AG08396 (cell line): ENCODE measurements around the gene PLPP7.
"Not testable (repeated sequence)": the region's sequence is repeated elsewhere in the genome, so short reads cannot be mapped to it uniquely, and the experiment has no call there.

Experiments
- DNase-seq: peaks from one replicate; pipeline ENCODE4 v3.0.0; 2012; ENCODE audit warnings: low spot score, mixed read lengths

PLPP7 gene

DNA sequence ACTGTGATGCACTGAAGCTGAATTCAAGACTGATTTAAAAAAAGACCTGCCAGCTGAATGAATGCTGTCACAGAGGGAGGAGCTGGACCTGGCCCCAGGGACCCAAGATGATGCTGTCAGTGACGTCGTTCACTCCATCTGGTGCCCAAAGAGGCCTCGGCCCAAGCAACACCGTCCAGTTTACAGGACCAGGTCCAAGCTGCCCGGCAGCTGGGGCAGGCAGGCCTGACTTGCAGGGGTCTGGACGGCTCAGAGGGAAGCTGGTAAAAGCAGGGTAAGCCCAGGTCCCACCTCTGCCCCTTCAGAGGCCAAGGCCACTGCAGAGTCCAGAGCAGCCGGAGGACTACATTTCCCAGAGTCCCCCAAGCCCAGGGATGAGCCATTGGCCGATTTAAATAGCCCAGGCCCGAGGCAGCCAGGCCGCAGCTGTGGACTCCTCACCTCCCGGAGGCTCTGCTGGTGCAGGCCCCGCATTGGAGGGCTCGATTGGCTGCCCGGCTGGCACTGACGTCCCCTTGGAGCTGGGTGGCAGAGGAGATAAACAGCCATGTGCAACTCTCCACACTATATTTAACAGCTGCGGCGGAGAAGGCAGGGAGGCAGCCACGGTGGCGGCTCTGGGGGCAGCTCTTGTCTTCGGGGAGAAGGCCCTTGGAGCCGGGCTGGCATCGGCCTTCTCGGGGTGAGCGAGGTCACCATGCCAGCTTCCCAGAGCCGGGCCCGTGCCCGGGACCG, at the start of gene PLPP7:
Gene PLPP7 (plus strand): TSS at position 423 of the 735 bp plus-strand sequence. CDS start 275 bp downstream, at position 698.
- DNase-seq, result peak; percentile 91

DNA sequence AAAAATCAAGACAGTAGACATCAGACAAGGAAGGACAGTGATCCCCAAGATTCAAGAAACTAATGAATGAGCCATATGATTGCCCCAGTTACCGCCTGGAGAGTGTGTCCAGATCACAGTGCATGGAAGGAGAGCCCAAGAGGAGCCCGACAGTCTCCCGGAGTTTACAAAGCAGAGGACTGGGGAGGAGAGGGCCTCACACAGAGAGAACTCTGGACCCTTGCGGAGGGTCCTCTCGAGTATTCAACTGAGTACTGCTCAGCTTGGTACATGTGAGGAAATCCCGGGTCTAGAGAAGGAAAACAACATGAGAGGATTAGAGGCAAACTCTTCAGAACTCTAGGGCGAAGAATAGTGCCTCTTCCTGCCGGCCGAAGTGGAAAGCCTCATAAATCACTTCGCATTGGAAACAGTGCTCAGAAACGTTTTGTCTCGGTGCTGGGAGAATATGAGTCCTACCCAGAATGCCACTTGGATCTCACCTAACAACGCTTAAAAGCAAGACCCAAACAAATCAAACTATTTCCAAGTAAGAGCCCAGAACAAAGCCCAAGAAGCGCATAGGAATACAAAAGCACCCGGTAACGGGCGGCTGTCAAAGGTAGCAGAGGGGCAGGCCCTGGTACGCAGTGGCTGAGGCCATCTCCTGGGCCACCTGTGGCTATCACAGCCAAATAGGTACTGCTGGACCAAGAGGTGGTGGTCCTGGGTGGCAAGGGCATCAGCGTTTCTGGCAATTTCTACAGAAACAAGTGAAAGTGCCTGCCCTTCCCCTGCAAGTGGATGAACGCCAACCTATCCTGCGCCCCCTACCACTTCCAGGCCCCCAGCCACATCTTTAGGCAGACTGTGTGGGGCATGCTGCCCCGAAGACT, 49.2 kb upstream of the PLPP7 start:
- DNase-seq, result no peak

DNA sequence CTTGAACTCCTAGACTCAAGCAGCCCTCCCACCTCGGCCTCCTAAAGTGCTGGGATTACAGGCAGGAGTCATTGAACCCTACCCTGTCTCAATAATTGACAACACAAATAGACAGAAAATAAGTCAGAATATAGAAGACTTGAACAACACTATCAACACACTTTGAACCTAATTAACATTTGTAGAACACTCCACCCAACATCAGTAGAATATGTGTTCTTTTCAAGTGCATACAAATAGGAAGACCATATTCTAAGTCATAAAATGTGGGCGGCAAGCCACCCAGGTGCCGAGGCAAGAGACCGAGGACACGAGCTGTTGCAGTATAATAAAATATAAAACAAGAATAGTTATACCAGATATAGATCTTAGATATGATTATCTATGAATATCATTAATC, 45.2 kb upstream of the PLPP7 start:
- DNase-seq, result not testable (repeated sequence)

DNA sequence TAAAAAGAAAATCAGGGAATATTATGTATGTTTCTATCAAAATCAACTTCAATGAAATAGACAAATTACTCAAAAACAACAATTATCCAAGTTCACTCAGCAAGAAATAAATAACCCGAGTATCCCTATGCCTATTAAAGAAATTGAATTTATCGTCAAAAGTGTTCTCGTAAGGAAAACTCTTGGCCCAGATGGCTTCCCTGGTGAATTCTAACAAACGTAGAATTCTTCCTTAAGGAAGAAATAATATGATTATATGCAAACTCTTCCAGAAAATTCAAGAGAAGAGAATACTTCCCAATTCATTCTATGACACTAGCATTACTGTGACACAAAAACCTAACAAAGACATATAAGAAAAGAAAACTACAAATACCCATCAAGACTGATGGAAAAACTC, 42.9 kb upstream of the PLPP7 start:
- DNase-seq, result no peak

DNA sequence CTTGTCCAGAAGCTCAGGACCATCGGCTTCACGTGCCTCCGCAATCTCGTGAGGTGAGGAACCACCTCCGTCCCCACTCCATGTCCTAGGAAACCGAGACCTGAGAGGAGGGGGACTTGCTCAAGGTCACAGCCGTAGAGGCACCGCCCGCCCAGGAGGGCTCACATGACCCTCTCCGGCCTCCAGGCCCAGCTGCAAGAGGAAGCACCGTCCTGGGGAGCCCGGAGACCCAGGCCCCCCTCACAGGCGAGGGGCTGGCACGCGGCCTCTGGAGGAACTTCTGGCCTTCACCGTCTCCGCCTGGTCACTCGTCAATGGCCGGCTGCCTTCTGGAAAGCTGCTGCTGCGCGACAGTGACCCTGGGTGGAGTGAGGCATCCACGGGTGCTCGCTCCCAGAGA, 37.4 kb upstream of the PLPP7 start:
- no peak for DNase-seq

DNA sequence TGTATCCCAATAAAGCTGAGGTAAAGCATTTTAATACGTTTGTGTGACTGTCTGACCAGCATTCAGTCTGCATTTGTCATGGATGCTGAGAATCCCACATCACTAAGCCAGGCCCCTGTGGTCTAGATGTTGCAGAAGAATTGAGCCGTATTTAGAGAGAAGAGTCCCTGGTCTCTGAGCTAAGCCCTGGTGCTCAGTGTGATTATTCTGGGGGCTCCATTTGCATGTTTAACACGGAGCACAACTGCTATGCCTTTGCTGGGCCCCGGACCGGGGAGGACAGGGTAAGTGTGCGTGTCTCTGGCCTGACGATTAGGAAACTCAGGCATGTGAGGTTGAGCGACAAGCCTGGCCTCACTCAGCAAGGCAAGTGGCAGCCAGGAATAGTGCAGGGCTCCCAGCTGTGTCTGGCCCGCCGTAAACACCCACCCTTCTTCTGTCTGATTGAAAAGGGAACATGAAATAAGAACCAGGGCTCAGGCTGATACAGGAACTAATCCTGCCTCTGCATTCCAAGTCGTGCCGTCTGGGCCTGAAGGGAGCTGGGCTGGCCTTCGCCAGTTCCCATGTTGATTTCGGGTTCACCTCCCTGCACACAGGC, 35.5 kb upstream of the PLPP7 start:
- DNase-seq, result peak; percentile 14

DNA sequence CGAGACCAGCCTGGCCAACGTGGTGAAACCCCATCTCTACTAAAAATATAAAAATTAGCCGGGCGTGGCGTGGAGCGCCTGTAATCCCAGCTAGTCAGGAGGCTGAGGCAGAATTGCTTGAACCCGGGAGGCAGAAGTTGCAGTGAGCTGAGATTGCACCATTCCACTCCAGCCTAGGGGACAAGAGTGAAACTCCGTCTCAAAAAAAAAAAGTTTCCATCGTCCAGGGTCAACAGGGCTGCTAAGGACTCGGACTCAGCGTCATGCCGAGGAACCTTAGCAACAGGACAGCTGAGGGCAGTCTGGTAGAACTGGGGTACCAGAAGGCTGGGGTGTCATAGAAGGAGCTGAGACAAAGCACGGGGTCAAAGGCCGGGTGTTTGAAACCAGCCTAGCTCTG, 34.9 kb upstream of the PLPP7 start:
- DNase-seq, result no peak

DNA sequence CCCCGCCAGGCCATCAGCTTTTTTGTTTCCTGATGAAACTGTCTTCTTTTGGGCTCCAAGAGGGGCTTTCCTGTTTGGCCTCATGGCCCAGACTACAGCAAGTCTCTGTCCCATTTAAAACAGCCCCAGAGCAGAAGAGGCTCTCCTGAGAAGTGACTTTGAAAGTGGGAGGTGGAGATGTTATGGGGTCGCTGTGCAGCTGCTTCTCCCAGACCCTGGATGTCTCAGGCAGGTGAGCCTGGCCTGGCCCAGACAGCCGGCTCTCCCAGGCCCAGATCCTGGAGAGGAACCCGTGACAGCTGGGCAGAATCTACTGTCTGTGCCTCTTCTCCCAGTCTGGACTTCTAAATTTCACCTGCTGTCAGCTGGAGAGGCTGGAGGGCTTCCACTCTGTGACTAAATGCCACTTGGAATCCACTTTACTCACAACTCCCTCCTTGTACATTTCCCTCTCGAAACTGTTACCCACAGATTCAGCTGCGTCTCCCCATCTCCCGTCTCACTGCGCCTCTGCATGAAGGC, 33.8 kb upstream of the PLPP7 start:
- peak; percentile 8 for DNase-seq

DNA sequence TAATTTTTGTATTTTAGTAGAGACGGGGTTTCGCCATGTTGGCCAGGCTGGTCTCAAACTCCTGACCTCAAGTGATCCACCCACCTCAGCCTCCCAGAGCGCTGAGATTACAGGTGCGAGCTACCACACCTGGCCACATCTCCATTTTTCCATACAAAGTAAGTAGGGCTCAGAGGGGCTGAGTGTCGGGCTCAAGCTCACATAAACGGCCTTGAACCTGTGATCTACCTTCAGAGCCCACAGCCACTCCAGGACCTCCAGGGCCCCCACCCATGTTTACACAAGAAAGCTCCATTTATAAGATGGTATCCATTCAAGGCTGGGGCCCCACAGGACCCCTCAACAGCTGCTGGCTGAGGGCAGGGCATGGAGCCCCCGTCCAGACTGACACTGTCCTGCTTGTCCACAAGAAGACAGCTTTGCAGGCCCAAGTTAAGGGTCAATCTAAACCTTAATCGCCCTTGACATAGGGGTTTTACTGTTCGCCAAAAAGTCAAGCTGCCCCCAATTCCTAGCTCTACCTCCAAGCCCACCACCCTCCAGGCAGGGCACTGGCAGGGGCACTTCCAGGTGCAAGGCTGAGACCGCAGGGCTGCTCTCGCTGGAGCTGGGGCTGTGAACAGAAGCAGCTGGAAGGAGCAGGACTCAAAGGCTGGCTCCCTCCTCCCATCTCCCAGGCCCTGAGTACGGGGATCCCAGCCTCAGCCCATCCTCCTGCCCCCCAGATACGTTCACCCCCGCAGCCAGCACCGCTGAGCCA, 32.1 kb upstream of the PLPP7 start:
- DNase-seq, result no peak

DNA sequence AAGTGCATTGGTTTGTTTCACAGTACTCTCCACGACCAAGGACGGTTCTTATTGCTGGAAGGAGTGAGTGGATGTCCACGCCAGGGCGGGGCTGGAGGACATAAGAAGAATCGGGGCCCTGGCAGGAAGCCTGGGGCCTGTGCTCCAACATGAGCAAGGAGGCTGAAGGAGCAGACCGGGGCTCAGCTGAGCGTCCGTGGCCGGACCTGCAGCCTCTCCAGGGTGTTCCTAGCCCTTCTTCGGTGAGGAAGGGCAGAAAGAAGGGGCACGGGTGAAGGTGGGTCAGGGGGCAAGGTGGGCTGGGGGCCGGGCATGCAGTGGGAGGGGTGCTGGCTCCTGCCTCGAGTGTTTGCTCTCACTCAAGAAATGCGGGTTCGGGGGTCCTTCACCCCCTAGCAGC, 31.3 kb upstream of the PLPP7 start:
- DNase-seq, result no peak

DNA sequence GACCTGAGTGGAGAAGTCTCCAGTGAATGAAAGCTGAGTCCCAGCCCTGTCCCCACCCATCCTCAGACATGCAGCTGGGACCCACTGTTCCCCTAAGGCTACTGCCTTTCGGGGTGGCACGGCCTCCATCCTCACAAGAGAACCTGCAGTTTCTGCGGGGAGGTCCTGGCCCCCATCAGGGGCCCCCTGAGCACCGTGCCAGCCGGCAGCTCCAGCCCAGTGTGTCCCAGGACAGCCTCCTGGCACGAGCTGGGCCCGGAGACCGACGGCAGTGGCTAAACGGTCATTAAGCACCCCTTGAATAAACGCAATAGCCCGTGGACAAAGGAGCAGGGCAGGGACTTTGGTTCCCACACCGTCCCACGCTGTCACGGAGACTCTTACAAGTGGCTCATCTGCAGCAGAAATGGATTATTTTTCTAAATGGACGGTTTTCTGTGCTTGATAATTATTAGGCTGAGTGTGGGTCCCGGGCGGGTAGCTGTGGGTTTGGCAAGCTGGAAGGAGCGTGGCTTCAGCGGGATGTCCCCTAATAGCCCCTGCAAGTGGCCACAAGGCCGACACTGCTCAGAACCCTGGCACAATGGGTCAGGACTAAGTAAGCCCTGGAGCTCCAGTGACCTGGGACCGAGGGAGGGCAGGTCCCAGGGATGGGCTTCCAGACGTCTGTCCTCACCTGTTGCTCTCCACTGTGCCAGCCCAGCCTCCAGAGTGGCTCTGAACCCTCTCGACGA, 30.7 kb upstream of the PLPP7 start:
- DNase-seq, result no peak

DNA sequence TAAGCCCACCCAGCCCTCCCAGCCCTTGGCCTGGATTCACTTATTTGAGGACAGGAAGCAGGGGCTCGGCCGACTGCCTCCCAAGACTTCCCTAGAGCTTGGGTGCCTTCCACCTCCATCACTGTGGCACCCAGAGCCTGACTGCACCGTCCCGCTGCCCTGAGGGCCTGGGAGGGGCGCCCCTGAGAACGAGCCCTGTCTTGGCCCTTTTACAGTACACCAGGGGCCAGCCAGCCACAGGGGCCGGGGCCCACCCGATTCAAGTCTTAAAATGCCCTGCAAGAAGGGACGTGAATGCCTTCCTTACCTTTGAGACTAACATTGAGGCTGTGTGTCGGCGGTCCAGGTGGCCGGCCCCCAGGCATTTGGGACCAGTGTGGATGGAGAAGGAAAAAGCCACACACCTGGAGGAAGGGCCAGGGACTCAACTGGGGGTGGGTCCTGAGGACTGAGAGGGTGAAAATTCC, 30.1 kb upstream of the PLPP7 start:
- no peak for DNase-seq

DNA sequence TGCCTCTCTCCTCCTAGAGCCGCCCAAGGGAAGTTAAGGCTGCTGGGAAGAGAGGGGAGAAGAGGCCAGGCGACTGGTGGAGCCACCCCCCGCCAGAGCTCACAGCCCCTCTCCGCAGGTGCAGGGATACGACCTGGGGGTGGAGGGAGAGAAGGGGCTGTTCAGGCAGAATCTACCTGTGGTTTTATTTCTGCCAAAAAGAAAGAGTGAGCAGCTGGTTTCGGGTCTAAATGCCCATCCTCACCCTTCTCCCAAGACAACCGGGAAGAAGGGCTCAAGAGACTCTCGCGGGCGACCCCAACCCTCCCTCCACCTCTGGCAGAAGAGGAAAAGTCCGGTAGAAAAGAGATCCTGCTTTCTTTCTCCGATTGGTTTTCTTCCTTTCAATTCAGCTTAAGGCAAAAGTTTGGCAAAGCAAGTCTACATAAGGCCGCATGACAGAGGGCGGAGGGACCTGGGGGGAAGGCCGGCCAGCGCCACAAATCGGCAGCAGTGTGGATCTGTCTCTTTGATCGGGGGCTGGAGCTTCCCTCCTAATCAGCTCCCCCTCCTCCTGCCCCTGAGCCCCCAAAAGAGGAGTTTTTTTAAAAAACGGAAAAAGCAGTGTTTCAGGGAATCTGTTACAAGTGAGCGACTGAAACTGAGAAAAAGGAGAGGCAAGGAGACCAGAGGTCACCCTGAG, 29.5 kb upstream of the PLPP7 start:
- DNase-seq, result no peak

DNA sequence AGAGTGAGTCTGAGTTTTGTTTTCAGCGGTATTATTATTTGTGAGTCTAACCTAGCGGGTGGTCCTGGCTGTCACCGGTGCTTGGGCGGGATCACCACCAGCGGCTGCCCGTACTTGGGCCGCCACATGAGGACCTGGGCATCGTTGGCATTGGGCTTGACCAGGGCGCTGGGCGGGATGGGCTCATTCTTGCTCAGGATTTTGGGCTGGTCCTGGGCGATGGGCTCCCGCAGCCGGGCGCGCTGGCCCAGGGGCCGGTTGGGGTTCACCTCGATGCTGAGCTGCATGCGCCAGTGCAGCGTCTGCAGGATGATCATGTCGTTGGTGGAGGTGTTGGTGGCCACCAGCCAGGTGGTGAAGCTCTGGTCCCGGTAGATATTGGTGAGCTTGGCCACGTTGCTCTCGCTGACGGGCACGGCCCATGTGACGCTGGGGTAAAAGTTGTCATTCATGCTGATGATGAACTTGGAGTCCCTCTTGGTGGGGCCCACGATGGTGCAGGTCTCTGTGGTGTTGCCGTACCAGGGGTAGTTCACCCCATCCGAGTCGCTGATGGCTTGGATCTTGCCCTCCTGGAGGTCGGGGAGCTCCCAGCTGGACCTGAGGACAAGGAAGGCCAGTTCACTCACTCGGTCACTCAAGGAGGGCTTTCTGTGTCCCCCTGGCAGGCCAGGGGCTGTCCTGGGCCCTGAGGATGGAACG, 28.6 kb upstream of the PLPP7 start:
- no peak for DNase-seq

DNA sequence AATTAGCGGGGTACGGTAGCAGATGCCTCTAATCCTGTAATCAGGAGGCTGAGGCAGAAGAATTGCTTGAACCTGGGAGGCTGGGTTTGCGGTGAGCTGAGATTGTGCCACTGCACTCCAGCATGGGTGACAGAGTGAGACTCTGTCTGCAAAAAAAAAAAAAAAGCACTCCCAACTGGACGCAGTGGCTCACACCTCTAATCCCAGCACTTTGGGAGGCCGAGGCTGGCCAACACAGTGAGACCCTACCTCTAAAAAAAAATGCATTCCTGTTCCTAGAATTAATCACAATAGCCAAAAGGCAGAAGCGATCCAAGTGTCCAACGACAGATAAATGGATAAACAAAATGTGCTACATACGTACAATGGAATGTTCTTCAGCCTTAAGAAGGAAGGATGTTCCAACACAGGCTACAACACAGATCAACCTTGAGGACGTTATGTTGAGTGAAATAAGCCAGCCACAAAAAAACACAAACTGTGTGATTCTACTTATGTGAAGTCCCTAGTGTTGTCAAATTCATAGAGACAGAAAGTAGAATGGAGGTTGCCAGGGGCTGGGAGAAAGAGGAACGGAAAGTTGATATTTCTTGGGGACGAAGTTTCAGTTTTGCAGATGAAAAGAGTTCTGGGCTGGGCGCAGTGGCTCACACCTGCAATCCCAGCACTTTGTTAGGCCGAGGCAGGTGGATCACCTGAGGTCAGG, 27.0 kb upstream of the PLPP7 start:
- DNase-seq, result no peak

DNA sequence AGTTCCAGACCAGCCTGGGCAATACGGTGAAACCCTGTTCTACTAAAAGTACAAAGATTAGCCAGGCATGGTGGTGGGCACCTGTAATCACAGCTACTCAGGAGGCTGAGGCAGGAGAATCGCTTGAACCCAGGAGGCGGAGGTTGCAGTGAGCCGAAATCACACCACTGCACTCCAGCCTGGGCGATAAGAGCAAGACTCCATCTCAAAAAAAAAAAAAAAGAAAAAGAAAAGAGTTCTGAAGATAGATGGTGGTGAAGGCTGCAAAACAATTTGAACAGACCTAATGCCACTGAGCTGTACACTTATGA, 26.5 kb upstream of the PLPP7 start:
- DNase-seq, result not testable (repeated sequence)

DNA sequence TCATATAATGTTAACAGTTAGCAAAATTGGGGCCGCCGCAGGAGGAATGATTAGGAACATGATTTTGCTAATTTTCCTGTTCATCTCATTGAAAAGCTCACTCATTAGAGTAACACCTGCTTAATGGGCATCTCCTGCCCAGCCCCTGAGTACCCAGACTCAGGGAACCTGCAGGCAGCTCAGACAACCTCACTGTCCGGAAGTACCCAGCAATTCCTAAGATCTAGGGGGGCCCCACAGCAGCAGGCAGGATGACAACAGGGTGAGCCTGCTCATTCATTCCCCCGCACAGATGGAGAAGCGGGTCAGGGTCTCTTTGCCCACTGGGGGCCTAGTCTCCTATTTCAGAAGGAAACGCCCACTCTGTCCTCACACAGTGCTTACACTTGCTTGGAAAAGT, 25.8 kb upstream of the PLPP7 start:
- no peak for DNase-seq

DNA sequence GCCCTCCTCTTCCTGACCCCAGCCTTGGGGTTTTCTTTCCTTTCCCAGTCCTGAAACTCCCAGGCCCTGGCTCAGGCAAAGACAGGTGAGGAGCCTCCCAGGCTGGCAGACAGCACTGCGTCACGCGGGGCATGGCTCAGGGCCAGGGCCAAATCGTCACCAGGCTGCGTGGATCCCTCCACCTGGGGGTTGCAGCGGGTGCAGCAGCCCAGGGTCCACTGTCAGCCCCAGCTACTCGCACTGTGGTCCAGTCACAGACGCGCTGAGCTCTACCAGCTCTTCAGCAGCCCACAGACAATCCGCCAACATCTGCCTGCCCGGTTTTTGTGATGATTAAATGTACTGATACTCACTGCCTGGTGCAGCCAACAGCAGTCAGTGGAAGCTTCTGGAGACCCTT, 25.3 kb upstream of the PLPP7 start:
- DNase-seq, result no peak
